GM23248 (cell line): ENCODE results near the gene APOD.
"Not testable (repeated sequence)": the region's sequence is repeated elsewhere in the genome, so short reads cannot be mapped to it uniquely, and the experiment has no call there.

ENCODE experiments used
- EZH2 ChIP-seq: fragments of 200-600 bp; sonication (generic); IDR thresholded peaks from 2 replicates; pipeline ENCODE4 v1.6.1; 2018; ENCODE audit warnings: antibody characterized with exemption, mild to moderate bottlenecking; ENCODE audit not compliant: insufficient read depth, poor library complexity, severe bottlenecking
- EZH2phosphoT487 ChIP-seq: fragments of 200-600 bp; sonication (generic); IDR thresholded peaks from 2 replicates; pipeline ENCODE4 v1.6.1; 2018; ENCODE audit warnings: antibody characterized with exemption, moderate library complexity, mild to moderate bottlenecking, low read depth; ENCODE audit not compliant: insufficient read depth

DNA sequence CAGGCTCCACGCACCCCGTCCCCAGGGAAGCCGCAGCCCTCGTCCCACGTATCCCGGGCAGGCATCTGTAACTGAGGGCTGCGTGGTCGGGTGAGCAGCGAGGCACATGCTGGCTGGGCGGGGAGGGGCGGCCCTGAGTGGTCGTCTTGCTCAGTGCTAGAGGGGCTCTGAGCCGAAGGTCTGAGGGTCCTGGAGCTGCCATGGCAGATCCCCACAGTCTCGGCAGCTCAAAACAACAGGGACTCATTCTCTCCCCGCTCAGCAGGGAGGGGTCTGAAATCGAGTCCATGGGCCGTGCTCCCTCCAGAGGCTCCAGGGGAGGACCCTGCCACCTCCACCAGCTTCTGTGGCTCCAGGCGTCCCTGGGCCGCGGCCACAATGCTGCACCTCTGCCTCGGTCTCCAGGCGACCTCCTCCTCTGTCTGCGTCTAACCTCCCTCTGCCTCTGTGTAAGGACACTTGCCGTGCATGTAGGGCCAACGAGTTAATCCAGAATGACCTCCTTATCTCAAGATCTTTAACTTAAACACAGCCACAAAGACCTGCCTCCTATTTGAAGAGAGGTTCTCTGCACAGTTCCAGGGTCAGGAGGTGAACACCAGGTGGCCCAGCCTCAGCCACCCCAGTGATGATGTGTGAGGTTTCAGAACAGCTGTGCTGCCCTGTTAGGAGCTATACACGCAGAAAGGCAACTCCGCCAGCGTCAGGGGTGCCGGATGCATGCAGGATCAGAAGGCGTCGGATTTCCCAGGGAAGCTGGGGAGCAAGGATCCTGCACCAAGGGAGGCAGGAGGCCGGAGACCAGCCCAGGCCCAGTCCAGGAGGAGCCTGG lies 46.6 kb upstream of the APOD start:
- not testable (repeated sequence) for TF ChIP-seq EZH2phosphoT487, EZH2
